HEK293T (cell line): ENCODE results near the gene TREM2.

Experiments
- ARNT ChIP-seq: fragments of 450-650 bp; IDR thresholded peaks from 2 replicates; pipeline ENCODE4 v1.6.1; 2017; ENCODE audit warnings: mild to moderate bottlenecking
- BHLHE40 ChIP-seq: fragments of 450-650 bp; IDR thresholded peaks from 2 replicates; pipeline ENCODE4 v1.6.1; 2016; ENCODE audit warnings: mild to moderate bottlenecking, moderate library complexity, borderline replicate concordance
- CTBP1 ChIP-seq: fragments of 450-650 bp; IDR thresholded peaks from 2 replicates; pipeline ENCODE4 v1.6.1; 2016; ENCODE audit warnings: borderline replicate concordance
- ELF4 ChIP-seq: fragments of 450-650 bp; IDR thresholded peaks from 2 replicates; pipeline ENCODE4 v1.6.1; 2017; ENCODE audit warnings: antibody characterized with exemption
- FOXK2 ChIP-seq: fragments of 450-650 bp; IDR thresholded peaks from 2 replicates; pipeline ENCODE4 v1.6.1; 2016; ENCODE audit warnings: mild to moderate bottlenecking
- HDGF ChIP-seq: fragments of 450-650 bp; IDR thresholded peaks from 2 replicates; pipeline ENCODE4 v1.6.1; 2017; ENCODE audit warnings: antibody characterized with exemption, borderline replicate concordance
- PKNOX1 ChIP-seq: fragments of 450-650 bp; IDR thresholded peaks from 2 replicates; pipeline ENCODE4 v1.6.1; 2016
- SUZ12 ChIP-seq: fragments of 450-650 bp; IDR thresholded peaks from 2 replicates; pipeline ENCODE4 v1.6.1; 2016; ENCODE audit warnings: mild to moderate bottlenecking
- TARDBP ChIP-seq: fragments of 450-650 bp; IDR thresholded peaks from 2 replicates; pipeline ENCODE4 v1.6.1; 2016

- no peak for TF ChIP-seq BHLHE40
- TF ChIP-seq ELF4 = no peak
- TF ChIP-seq FOXK2 = no peak
- no peak for TF ChIP-seq PKNOX1
- no peak for TF ChIP-seq ARNT
- TF ChIP-seq TARDBP = no peak
- no peak for TF ChIP-seq SUZ12
- TF ChIP-seq HDGF = no peak
- no peak for TF ChIP-seq CTBP1
Measured at GRCh38 chr6:41163419-41163717, 452 bp upstream of the TREM2 start.
